K562 (cell line): Measurements from ENCODE around the gene MYO3B. TPM values are rescaled to one million over a fixed set of nuclear protein-coding genes. Genes with fewer than 3 reads are reported as not detected.

Source experiments
- CBFA2T2 ChIP-seq: fragments of 450-650 bp; conservative IDR thresholded peaks from 2 replicates; pipeline ENCODE4 v1.6.1; 2017; ENCODE audit warnings: mild to moderate bottlenecking
- ELK1 ChIP-seq: sonication (generic); formaldehyde crosslinking; IDR thresholded peaks from 2 replicates; pipeline ENCODE4 v1.8.1; 2022; ENCODE audit warnings: missing genetic modification reagents
- HMBOX1 ChIP-seq: sonication (generic); IDR thresholded peaks from 2 replicates; pipeline ENCODE4 v1.6.1; 2016
- MITF ChIP-seq: IDR thresholded peaks from 2 replicates; pipeline ENCODE4 v1.6.1; 2014; ENCODE audit warnings: antibody characterized with exemption
- NKRF ChIP-seq: fragments of 450-650 bp; IDR thresholded peaks from 2 replicates; pipeline ENCODE4 v1.6.1; 2016; ENCODE audit warnings: borderline replicate concordance
- PHTF2 ChIP-seq: fragments of 250-450 bp; sonication (Bioruptor Pico); IDR thresholded peaks from 2 replicates; pipeline ENCODE4 v1.5.0; 2021; ENCODE audit warnings: mild to moderate bottlenecking
- STAT5A ChIP-seq: IDR thresholded peaks from 2 replicates; pipeline ENCODE4 v1.6.1; 2012; ENCODE audit warnings: low read length, inconsistent platforms, borderline replicate concordance
- TCF7L2 ChIP-seq: fragments of 150-350 bp; IDR thresholded peaks from 2 replicates; pipeline ENCODE4 v1.6.1; 2016; ENCODE audit warnings: low read depth, mild to moderate bottlenecking, low read length, moderate library complexity
- XRCC3 ChIP-seq: fragments of 450-650 bp; IDR thresholded peaks from 2 replicates; pipeline ENCODE4 v1.6.1; 2017; ENCODE audit warnings: mild to moderate bottlenecking, moderate library complexity
- ZKSCAN1 ChIP-seq: fragments of 150-350 bp; IDR thresholded peaks from 2 replicates; pipeline ENCODE4 v1.6.1; 2016; ENCODE audit warnings: low read depth, low read length
- ZNF134 ChIP-seq: fragments of 250-450 bp; sonication (Bioruptor Pico); conservative IDR thresholded peaks from 2 replicates; pipeline ENCODE4 v1.4.0; 2020
- ZNF407 ChIP-seq: fragments of 450-650 bp; IDR thresholded peaks from 2 replicates; pipeline ENCODE4 v1.6.1; 2016; ENCODE audit warnings: low read depth
- polyA plus RNA-seq, 8 experiments: library from polyadenylated mRNA; depleted of rRNA in 4 of 8; stranded (reverse) in 5 of 8; unstranded in 3 of 8; fragments of >200 nt; fragmentation: Nextera tagmentation in 2 of 8; fragmentation: Illumina TruSeq in 1 of 8; extraction: Ambion mirVana in 2 of 8; extraction: Trizol in 1 of 8; gene quantifications; 2 replicates each; pipeline versions ENCODE4 v1.2.1 to v1.2.3, GENCODE V29; 2011 to 2014; ENCODE audit warnings: inconsistent platforms in 1 of 8, missing spikeins in 1 of 8
- total RNA-seq, 7 experiments: library from RNA; depleted of rRNA in 6 of 7; stranded (reverse); fragments of >200 nt in 6 of 7; fragmentation: Illumina TruSeq in 2 of 7; extraction: Trizol in 2 of 7; gene quantifications; 2 replicates each; pipeline versions ENCODE4 v1.2.1 to v1.2.3, GENCODE V29; 2011 to 2021; ENCODE audit warnings: low replicate concordance in 1 of 7

The MYO3B gene
- total and polyA plus RNA-seq, 9 of the 15 experiments (the other 6 are each of a cell fraction or from before 2014, with no cell fraction given), result 2.7 to 6.5 (median 3.6) TPM

- TF ChIP-seq PHTF2 (CRISPR knock-in tag), result no peak
- TF ChIP-seq CBFA2T2, result peak; percentile 71
- no peak for TF ChIP-seq NKRF
- peak; percentile 37; the same call in 1 of the 2 replicates for TF ChIP-seq HMBOX1
- no peak for TF ChIP-seq ZNF407
- TF ChIP-seq TCF7L2, result no peak
- no peak for TF ChIP-seq XRCC3
- TF ChIP-seq ELK1, result no peak
- peak; percentile 64 for TF ChIP-seq STAT5A
- TF ChIP-seq ZNF134, result 0 out of 2 replicates have a peak, but pooled peaks have one; percentile 8
- TF ChIP-seq MITF, result no peak
- TF ChIP-seq ZKSCAN1, result no peak
Measured at GRCh38 chr2:170362871-170363631, 185.1 kb downstream of the MYO3B start (continued).
